IMR-90 (cell line): ENCODE data around the gene TPMT. TPM values are rescaled to one million over a fixed set of nuclear protein-coding genes. Genes with fewer than 3 reads are reported as not detected.

Experiments used
- ATAC-seq: fragments of 200-7000 bp; cut with Tn5 transposase; 2 replicates; pipeline ENCODE4 v1.9.1; 2020; ENCODE audit warnings: low read depth, mild to moderate bottlenecking, moderate library complexity
- BruUV-seq: library from RNA; stranded (reverse); fragments of 400-500 nt; replicated peaks from 2 replicates; lab custom pipeline; 2021; lab: Mats Ljungman, UMichigan
- CTCF ChIA-PET: fragments of 300-600 bp; formaldehyde crosslinking; extraction: SDS; loops from one replicate; lab custom pipeline; 2021; ENCODE audit warnings: antibody characterized with exemption; lab: Yijun Ruan, JAX
- POLR2A ChIA-PET: fragments of 300-600 bp; sonication (Branson Sonifier 250); formaldehyde crosslinking; loops from one replicate; lab custom pipeline; 2022; ENCODE audit warnings: antibody characterized with exemption; ENCODE audit not compliant: unreplicated experiment; lab: Charles Lee
- DNase-seq: peaks from one replicate; pipeline ENCODE4 v3.0.0; 2013
- H2AFZ ChIP-seq: replicated peaks from 2 replicates; pipeline ENCODE3; 2013; ENCODE audit warnings: low read length, mild to moderate bottlenecking; ENCODE audit not compliant: poor library complexity
- H2AK5ac ChIP-seq: 2 replicates; pipeline ENCODE4 v1.6.1; 2013; ENCODE audit warnings: low read depth, low read length, inconsistent platforms
- H2AK9ac ChIP-seq: replicated peaks from 2 replicates; pipeline ENCODE3; 2013; ENCODE audit warnings: mild to moderate bottlenecking, low read depth, low read length, moderate library complexity; ENCODE audit not compliant: poor library complexity
- H2BK120ac ChIP-seq: 2 replicates; pipeline ENCODE4 v1.6.1; 2013; ENCODE audit warnings: low read depth, low read length, inconsistent platforms
- H2BK15ac ChIP-seq: 3 replicates; pipeline ENCODE4 v1.6.1; 2013; ENCODE audit warnings: low read depth, low read length, inconsistent platforms
- H2BK20ac ChIP-seq: 2 replicates; pipeline ENCODE4 v1.6.1; 2013; ENCODE audit warnings: low read depth, mild to moderate bottlenecking, inconsistent platforms, low read length, moderate library complexity
- H2BK5ac ChIP-seq: 2 replicates; pipeline ENCODE4 v1.6.1; 2013; ENCODE audit warnings: mild to moderate bottlenecking, low read depth, low read length, inconsistent platforms; ENCODE audit not compliant: poor library complexity, severe bottlenecking
- H3K14ac ChIP-seq: replicated peaks from 2 replicates; pipeline ENCODE4 v1.6.1; 2013; ENCODE audit warnings: low read depth, low read length, inconsistent platforms
- H3K18ac ChIP-seq: 2 replicates; pipeline ENCODE4 v1.6.1; 2013; ENCODE audit warnings: low read depth, low read length, control low read depth
- H3K23ac ChIP-seq: 2 replicates; pipeline ENCODE4 v1.6.1; 2013; ENCODE audit warnings: low read depth, low read length, inconsistent platforms
- H3K27ac ChIP-seq: 2 replicates; pipeline ENCODE4 v1.5.1; 2013; ENCODE audit warnings: mild to moderate bottlenecking, control low read depth, low read length; ENCODE audit not compliant: insufficient read depth
- H3K27me3 ChIP-seq: 2 replicates; pipeline ENCODE4 v1.6.1; 2013; ENCODE audit warnings: low read length; ENCODE audit not compliant: control insufficient read depth, insufficient read depth
- H3K36me3 ChIP-seq: 2 replicates; pipeline ENCODE4 v1.6.1; 2013; ENCODE audit warnings: low read length, mixed read lengths; ENCODE audit not compliant: control insufficient read depth, insufficient read depth
- H3K4ac ChIP-seq: 2 replicates; pipeline ENCODE4 v1.6.1; 2013; ENCODE audit warnings: low read depth, low read length, inconsistent platforms
- H3K4me1 ChIP-seq: 2 replicates; pipeline ENCODE4 v1.6.1; 2013; ENCODE audit warnings: low read length, mixed read lengths; ENCODE audit not compliant: control insufficient read depth, insufficient read depth
- H3K4me2 ChIP-seq: 2 replicates; pipeline ENCODE4 v1.6.1; 2013; ENCODE audit warnings: low read depth, mild to moderate bottlenecking, control low read depth, low read length, moderate library complexity
- H3K4me3 ChIP-seq: 2 replicates; pipeline ENCODE4 v1.5.1; 2013; ENCODE audit warnings: low read depth, mild to moderate bottlenecking, control low read depth, low read length, moderate library complexity; ENCODE audit not compliant: insufficient read depth
- H3K56ac ChIP-seq: 2 replicates; pipeline ENCODE4 v1.6.1; 2013; ENCODE audit warnings: low read length, inconsistent platforms; ENCODE audit not compliant: insufficient read depth; ENCODE audit errors: extremely low read depth
- H3K79me1 ChIP-seq, 2 experiments: 2 replicates each; pipeline ENCODE4 v1.6.1; 2013; ENCODE audit warnings: low read length in 2 of 2, inconsistent platforms in 1 of 2, low read depth in 1 of 2
- H3K9ac ChIP-seq: 2 replicates; pipeline ENCODE4 v1.6.1; 2013; ENCODE audit warnings: low read depth, low read length, control low read depth
- H3K9me1 ChIP-seq: 2 replicates; pipeline ENCODE4 v1.6.1; 2013; ENCODE audit warnings: low read length, inconsistent platforms; ENCODE audit not compliant: insufficient read depth
- H3K9me3 ChIP-seq: 2 replicates; pipeline ENCODE4 v1.6.1; 2013; ENCODE audit warnings: low read length; ENCODE audit not compliant: control insufficient read depth, insufficient read depth
- H4K20me1 ChIP-seq: 2 replicates; pipeline ENCODE4 v1.6.1; 2013; ENCODE audit warnings: low read length, inconsistent platforms; ENCODE audit not compliant: insufficient read depth
- H4K5ac ChIP-seq: 2 replicates; pipeline ENCODE4 v1.6.1; 2013; ENCODE audit warnings: mild to moderate bottlenecking, low read depth, low read length, control low read depth
- H4K8ac ChIP-seq, 2 experiments: 2 replicates each; pipeline ENCODE4 v1.6.1; 2013; ENCODE audit warnings: low read depth in 2 of 2, low read length in 2 of 2, control low read depth in 1 of 2, inconsistent platforms in 1 of 2
- H4K91ac ChIP-seq: 2 replicates; pipeline ENCODE4 v1.6.1; 2013; ENCODE audit warnings: low read depth, low read length, inconsistent platforms; ENCODE audit not compliant: insufficient read depth
- BHLHE40 ChIP-seq: fragments of 150-350 bp; IDR thresholded peaks from 2 replicates; pipeline ENCODE4 v1.6.1; 2016; ENCODE audit warnings: mild to moderate bottlenecking, low read depth, low read length
- CEBPB ChIP-seq: IDR thresholded peaks from 2 replicates; pipeline ENCODE4 v1.6.1; 2012; ENCODE audit warnings: low read depth, low read length, improper control_type of control experiment
- CHD1 ChIP-seq: IDR thresholded peaks from 2 replicates; pipeline ENCODE4 v1.6.1; 2012; ENCODE audit warnings: low read depth, low read length, improper control_type of control experiment
- CTCF ChIP-seq: conservative IDR thresholded peaks from 2 replicates; pipeline ENCODE4 v1.5.1; 2012; ENCODE audit warnings: mild to moderate bottlenecking, low read depth, low read length, improper control_type of control experiment
- ELK1 ChIP-seq: fragments of 150-350 bp; IDR thresholded peaks from 2 replicates; pipeline ENCODE4 v1.6.1; 2016; ENCODE audit warnings: low read depth, mild to moderate bottlenecking, low read length, moderate library complexity, borderline replicate concordance
- FOS ChIP-seq: fragments of 150-350 bp; IDR thresholded peaks from 2 replicates; pipeline ENCODE4 v1.6.1; 2016; ENCODE audit warnings: low read depth, low read length
- MAFK ChIP-seq: IDR thresholded peaks from 2 replicates; pipeline ENCODE4 v1.6.1; 2012; ENCODE audit warnings: low read depth, low read length, improper control_type of control experiment
- MAZ ChIP-seq: IDR thresholded peaks from 2 replicates; pipeline ENCODE4 v1.6.1; 2012; ENCODE audit warnings: low read depth, mild to moderate bottlenecking, low read length, improper control_type of control experiment, moderate library complexity, borderline replicate concordance
- MXI1 ChIP-seq: IDR thresholded peaks from 2 replicates; pipeline ENCODE4 v1.6.1; 2012; ENCODE audit warnings: low read depth, mild to moderate bottlenecking, low read length, moderate library complexity, borderline replicate concordance
- NFE2L2 ChIP-seq: fragments of 150-350 bp; IDR thresholded peaks from 2 replicates; pipeline ENCODE4 v1.6.1; 2016; ENCODE audit warnings: low read depth, mild to moderate bottlenecking, low read length
- POLR2A ChIP-seq: IDR thresholded peaks from 2 replicates; pipeline ENCODE4 v1.6.1; 2012; ENCODE audit warnings: mild to moderate bottlenecking, low read depth, low read length
- RAD21 ChIP-seq: IDR thresholded peaks from 2 replicates; pipeline ENCODE4 v1.6.1; 2012; ENCODE audit warnings: low read length, improper control_type of control experiment
- RCOR1 ChIP-seq: IDR thresholded peaks from 2 replicates; pipeline ENCODE4 v1.6.1; 2012; ENCODE audit warnings: mild to moderate bottlenecking, low read length, improper control_type of control experiment; ENCODE audit not compliant: insufficient replicate concordance
- RFX5 ChIP-seq: IDR thresholded peaks from 2 replicates; pipeline ENCODE4 v1.8.0; 2012; ENCODE audit warnings: low read depth, mild to moderate bottlenecking, low read length, moderate library complexity
- SMC3 ChIP-seq: fragments of 150-350 bp; IDR thresholded peaks from 2 replicates; pipeline ENCODE4 v1.6.1; 2016; ENCODE audit warnings: low read depth, mild to moderate bottlenecking, antibody characterized with exemption, low read length, moderate library complexity
- USF2 ChIP-seq: fragments of 150-350 bp; IDR thresholded peaks from 2 replicates; pipeline ENCODE4 v1.6.1; 2017; ENCODE audit warnings: mild to moderate bottlenecking, antibody characterized with exemption, low read length, low read depth
- WGBS, 2 experiments: methylation state at CpG; one replicate each; pipeline versions ENCODE4 v1.1.5 to v1.1.7; 2013; ENCODE audit warnings: missing lambda C conversion rate in 2 of 2; ENCODE audit not compliant: insufficient read length in 1 of 2; ENCODE audit errors: extremely low coverage in 2 of 2; 5-methylcytosine and 5-hydroxymethylcytosine counted together
- dilution Hi-C: fragments of 300-500 bp; cut with HindIII; formaldehyde crosslinking; loops from one replicate; pipeline ENCODE4 v1.14.3; 2018; ENCODE audit warnings: low sequenced_read_pairs; ENCODE audit not compliant: unreplicated experiment
- in situ Hi-C: fragments of 300-500 bp; cut with MboI; formaldehyde crosslinking; loops from 3 replicates; pipeline ENCODE4 v1.14.3; 2019; ENCODE audit warnings: low sequenced_read_pairs, inconsistent platforms, mixed read lengths
- intact Hi-C: fragments of 100-400 bp; cut with micrococcal nuclease; formaldehyde crosslinking; loops from 2 replicates; pipeline ENCODE4 v1.10.0; 2022
- polyA plus RNA-seq, 3 experiments: library from polyadenylated mRNA; depleted of rRNA; stranded (reverse); fragments of >200 nt; gene quantifications; 2 replicates each; pipeline ENCODE4 v1.2.3, GENCODE V29; 2012; ENCODE audit warnings: low replicate concordance in 1 of 3
- total RNA-seq: library from RNA; depleted of rRNA; stranded (reverse); fragments of >200 nt; gene quantifications from 2 replicates; pipeline ENCODE4 v1.2.3, GENCODE V29; 2012

TPMT gene
- total and polyA plus RNA-seq, 2 of the 4 experiments (the other 2 are of a cell fraction), result 10.8 to 14.1 TPM

- Histone ChIP-seq H2BK15ac (no peak overlapping the region), H2BK120ac (no peak overlapping the region), H3K4ac (no peak overlapping the region), H3K9ac (no peak overlapping the region), H3K56ac (no peak overlapping the region), H4K5ac (no peak overlapping the region), H2AK9ac (no peak overlapping the region), H3K4me3 (no peak overlapping the region), H2AFZ (no peak overlapping the region), H2BK20ac (no peak overlapping the region), H3K14ac (no peak overlapping the region), H3K79me1 (no peaks in the 10 kb centered on the region), H3K9me1 (peaks cover 4% of the 10 kb centered on the region; the same call in 1 of the 2 replicates), H4K8ac (no peak overlapping the region), H3K18ac (no peak overlapping the region), H3K4me2 (no peak overlapping the region), H3K9me3 (no peaks in the 10 kb centered on the region), H3K27ac (no peak overlapping the region), H3K4me1 (peaks cover 4% of the 10 kb centered on the region; the same call in 1 of the 2 replicates), H3K27me3 (no peaks in the 10 kb centered on the region), H4K91ac (no peak overlapping the region), H2BK5ac (no peak overlapping the region), H3K36me3 (peaks cover 1% of the 10 kb centered on the region; the same call in 1 of the 2 replicates), H4K20me1 (no peaks in the 10 kb centered on the region), H2AK5ac (no peak overlapping the region), H3K23ac (no peak overlapping the region)
- TF ChIP-seq POLR2A, result no peak
- TF ChIP-seq ELK1, result no peak
- TF ChIP-seq BHLHE40, result no peak
- no peak for TF ChIP-seq MAZ
- no peak for TF ChIP-seq CHD1
- no peak for TF ChIP-seq MAFK
- TF ChIP-seq RCOR1, result no peak
- no peak for TF ChIP-seq RAD21
- no peak for TF ChIP-seq NFE2L2
- TF ChIP-seq RFX5, result no peak
- no peak for TF ChIP-seq MXI1
- no peak for TF ChIP-seq USF2
- no peak for TF ChIP-seq FOS
- no peak for TF ChIP-seq CEBPB
- TF ChIP-seq SMC3, result no peak
- TF ChIP-seq CTCF, result no peak
- DNase-seq (peak; percentile 20), ATAC-seq (peak; percentile 14; the same call in 1 of the 2 replicates)
- CTCF ChIA-PET, result interaction anchor here (1.2 kb wide), 1 partner anchor 13 kb away, joined by 3 read pairs; no protein-coding TSS in a partner anchor
- POLR2A ChIA-PET, result no interaction called here
- in situ Hi-C loops (no loop called here), dilution Hi-C loops (no loop called here), intact Hi-C loops (no loop called here)
- no CpG with 5 or more reads among the region's 6 CpGs for WGBS, 2 experiments
- BruUV-seq, result no TSS peak
Observed at GRCh38 chr6:18203786-18204185, 48.9 kb upstream of the TPMT start.
